ENCODE measurements around the gene TRIM46.
"Not testable (repeated sequence)": the region's sequence is repeated elsewhere in the genome, so short reads cannot be mapped to it uniquely, and the experiment has no call there.

TRIM46 gene

DNA sequence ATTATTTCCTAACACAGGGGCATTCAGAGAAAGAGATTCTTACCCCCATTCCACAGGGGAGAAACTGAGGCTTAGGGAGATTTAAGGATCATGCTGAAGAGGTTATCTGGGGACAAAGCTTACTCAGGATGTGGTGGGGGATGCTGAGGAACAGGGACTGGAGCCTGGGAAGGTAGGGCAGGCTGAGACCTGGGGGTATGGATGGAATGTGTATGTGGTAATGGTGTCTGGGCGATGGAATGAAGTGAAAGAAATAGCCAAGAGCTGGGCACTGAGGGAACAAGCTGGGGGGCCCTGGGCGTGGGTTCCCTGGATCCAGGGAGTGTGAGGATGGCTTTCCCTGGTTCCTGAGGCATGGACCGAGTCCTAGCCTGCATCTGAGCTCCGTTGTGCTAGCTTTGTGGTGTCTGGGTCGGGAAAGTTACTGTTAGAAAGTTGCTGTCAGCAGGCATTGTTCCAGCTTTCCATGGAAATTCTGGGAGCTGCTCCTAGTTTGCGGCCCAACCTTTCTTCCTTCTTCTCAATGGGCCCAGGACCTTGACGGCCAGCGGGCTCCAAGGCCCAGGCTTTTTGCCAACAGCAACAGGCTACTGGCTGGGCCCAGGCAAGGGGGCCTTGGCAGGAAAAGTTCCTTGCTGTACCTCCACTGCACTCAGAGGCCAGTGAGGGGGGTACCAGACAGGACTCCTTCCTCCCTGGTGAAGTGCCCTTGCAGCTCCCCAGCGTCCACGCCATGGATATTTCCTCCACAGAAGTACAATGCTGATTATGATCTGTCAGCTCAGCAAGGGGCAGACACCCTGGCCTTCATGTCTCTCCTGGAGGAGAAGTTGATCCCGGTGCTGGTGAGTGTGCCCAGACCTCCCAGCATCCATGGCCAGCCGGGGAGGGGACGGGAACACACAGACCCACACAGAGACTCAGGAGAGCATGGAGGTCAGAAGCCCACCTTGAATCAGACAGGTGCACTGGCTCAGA is 58.6 kb downstream of the TRIM46 start:
- not testable (repeated sequence) for DNase-seq

DNA sequence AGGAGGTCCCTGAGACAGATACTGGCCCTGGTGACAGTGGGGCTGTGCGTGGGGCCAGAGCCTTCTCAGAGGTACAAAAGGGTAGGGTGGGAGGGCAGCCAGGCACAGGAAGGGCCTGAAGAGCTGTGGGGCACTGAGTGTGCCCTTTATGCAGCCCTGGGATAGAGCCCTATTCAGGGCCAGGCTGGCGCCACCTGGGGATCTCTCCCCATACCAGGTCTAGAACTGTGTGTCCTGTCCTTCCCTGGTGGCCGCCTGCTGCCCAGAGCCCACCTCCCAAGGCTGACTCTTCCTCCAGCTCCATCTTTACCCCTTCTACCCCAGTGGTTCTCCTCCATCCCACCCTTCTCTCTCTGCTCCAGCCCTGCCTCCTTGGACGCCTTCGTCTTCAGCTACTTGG is 59.9 kb downstream of the TRIM46 start:
- not testable (repeated sequence) for DNase-seq
